A549 (cell line): ENCODE measurements around the gene RSPH6A. TPM values are rescaled to one million over a fixed set of nuclear protein-coding genes. Genes with fewer than 3 reads are reported as not detected.

Source experiments
- ATAC-seq, 2 experiments: fragments of 200-7000 bp in 1 of 2; fragments of >200 bp in 1 of 2; cut with Nextera tagmentation in 1 of 2; cut with Tn5 transposase in 1 of 2; 3 replicates each; pipeline versions ENCODE4 v1.8.0 to v1.9.1; 2018 to 2020; ENCODE audit warnings: mild to moderate bottlenecking in 1 of 2, moderate library complexity in 1 of 2
- CTCF ChIA-PET: fragments of 300-600 bp; sonication (Branson Sonifier 250); formaldehyde crosslinking; extraction: SDS; loops from one replicate; lab custom pipeline; 2021; ENCODE audit warnings: antibody characterized with exemption, inconsistent platforms; lab: Yijun Ruan, JAX
- POLR2A ChIA-PET: fragments of 350-600 bp; formaldehyde crosslinking; extraction: SDS; loops from one replicate; lab custom pipeline; 2021; ENCODE audit warnings: antibody characterized with exemption, inconsistent platforms; lab: Yijun Ruan, JAX
- DNase-seq, 2 experiments: peaks; one replicate each; pipeline versions ENCODE4 v3.0.0 to v3.0.0-alpha.2; 2011 to 2016; ENCODE audit warnings: low read depth in 1 of 2, low spot score in 1 of 2
- FAIRE-seq: peaks from 2 replicates; lab custom pipeline; 2011; peaks lifted over from hg19 to GRCh38; lab: Jason Lieb, UNC
- H3K27ac ChIP-seq, 2 experiments: fragments of >200 bp; sonication (Bioruptor Twin); formaldehyde crosslinking; 3 replicates each; pipeline ENCODE4 v1.5.1; 2016 to 2017
- H3K4me1 ChIP-seq: fragments of >200 bp; sonication (Bioruptor Twin); formaldehyde crosslinking; 3 replicates; pipeline ENCODE4 v1.6.1; 2016
- H3K4me2 ChIP-seq: fragments of >200 bp; sonication (Bioruptor Twin); formaldehyde crosslinking; 3 replicates; pipeline ENCODE4 v1.6.1; 2016
- H3K4me3 ChIP-seq: fragments of >200 bp; sonication (Bioruptor Twin); formaldehyde crosslinking; 3 replicates; pipeline ENCODE4 v1.5.1; 2016
- H3K9me3 ChIP-seq: fragments of >200 bp; sonication (Bioruptor Twin); formaldehyde crosslinking; 3 replicates; pipeline ENCODE4 v1.6.1; 2016
- ATOH8 ChIP-seq: fragments of 250-450 bp; sonication (Bioruptor Pico); IDR thresholded peaks from 2 replicates; pipeline ENCODE4 v1.5.0; 2020; ENCODE audit warnings: low read depth, mild to moderate bottlenecking, moderate library complexity
- CBX2 ChIP-seq: fragments of 200-600 bp; sonication (generic); IDR thresholded peaks from 2 replicates; pipeline ENCODE4 v1.6.1; 2016; ENCODE audit warnings: low read depth, mild to moderate bottlenecking, borderline replicate concordance
- CHD2 ChIP-seq: fragments of 150-350 bp; IDR thresholded peaks from 2 replicates; pipeline ENCODE4 v1.6.1; 2014; ENCODE audit warnings: low read length; ENCODE audit not compliant: partially characterized antibody
- CHD4 ChIP-seq: fragments of 200-600 bp; sonication (generic); IDR thresholded peaks from 2 replicates; pipeline ENCODE4 v1.6.1; 2016; ENCODE audit warnings: antibody characterized with exemption, mild to moderate bottlenecking, borderline replicate concordance
- EP300 ChIP-seq, 2 experiments: fragments of >200 bp; sonication (Bioruptor Twin); formaldehyde crosslinking; IDR thresholded peaks; 2 replicates in 1 of 2; 3 replicates in 1 of 2; pipeline ENCODE4 v1.6.1; 2016 to 2017
- FOSL2 ChIP-seq, 2 experiments: fragments of 450-650 bp in 1 of 2; fragments of >200 bp in 1 of 2; sonication (Bioruptor Twin) in 1 of 2; formaldehyde crosslinking; IDR thresholded peaks; 2 replicates each; pipeline versions ENCODE4 v1.5.0 to v1.6.1; 2016 to 2020; ENCODE audit warnings: mild to moderate bottlenecking in 1 of 2, moderate library complexity in 1 of 2
- GATA3 ChIP-seq: IDR thresholded peaks from 2 replicates; pipeline ENCODE4 v1.6.1; 2012; ENCODE audit warnings: borderline replicate concordance
- HMGXB4 ChIP-seq: fragments of 250-450 bp; sonication (Bioruptor Pico); IDR thresholded peaks from 2 replicates; pipeline ENCODE4 v1.5.0; 2021; ENCODE audit warnings: mild to moderate bottlenecking, moderate library complexity, borderline replicate concordance
- JUN ChIP-seq, 2 experiments: fragments of >200 bp; sonication (Bioruptor Twin); formaldehyde crosslinking; IDR thresholded peaks; 2 replicates in 1 of 2; 3 replicates in 1 of 2; pipeline ENCODE4 v1.6.1; 2016 to 2017
- JUNB ChIP-seq: fragments of >200 bp; sonication (Bioruptor Twin); formaldehyde crosslinking; IDR thresholded peaks from 2 replicates; pipeline ENCODE4 v1.6.1; 2016
- KDM1A ChIP-seq: fragments of 200-600 bp; sonication (generic); IDR thresholded peaks from 2 replicates; pipeline ENCODE4 v1.6.1; 2016; ENCODE audit warnings: low read depth, mild to moderate bottlenecking
- MAX ChIP-seq: IDR thresholded peaks from 2 replicates; pipeline ENCODE4 v1.6.1; 2012
- PBX3 ChIP-seq: IDR thresholded peaks from 2 replicates; pipeline ENCODE4 v1.6.1; 2012
- RARB ChIP-seq: fragments of 250-450 bp; sonication (Bioruptor Pico); IDR thresholded peaks from 2 replicates; pipeline ENCODE4 v1.8.0; 2021; ENCODE audit warnings: mild to moderate bottlenecking, moderate library complexity
- REST ChIP-seq: fragments of 200-600 bp; sonication (generic); IDR thresholded peaks from 2 replicates; pipeline ENCODE4 v1.6.1; 2016; ENCODE audit warnings: antibody characterized with exemption, mild to moderate bottlenecking, moderate library complexity
- RNF2 ChIP-seq: fragments of 200-600 bp; sonication (generic); IDR thresholded peaks from 2 replicates; pipeline ENCODE4 v1.6.1; 2016; ENCODE audit warnings: low read depth, mild to moderate bottlenecking, antibody characterized with exemption, moderate library complexity, borderline replicate concordance
- TP53 ChIP-seq: fragments of 250-450 bp; sonication (Bioruptor Pico); IDR thresholded peaks from 2 replicates; pipeline ENCODE4 v1.5.0; 2021; ENCODE audit warnings: mild to moderate bottlenecking, moderate library complexity
- WGBS: methylation state at CpG from one replicate; pipeline ENCODE4 v1.1.6; 2017; ENCODE audit errors: missing lambda C conversion rate; 5-methylcytosine and 5-hydroxymethylcytosine counted together
- polyA plus RNA-seq, 4 experiments: library from polyadenylated mRNA; depleted of rRNA in 3 of 4; stranded (reverse); fragments of >200 nt; fragmentation: RNase III in 1 of 4; extraction: RNeasy Plus Mini Kit Qiagen cat#74134 plus additional on column Dnase treatment in 1 of 4; gene quantifications; 2 replicates in 3 of 4; 3 replicates in 1 of 4; pipeline ENCODE4 v1.2.3, GENCODE V29; 2011 to 2017

The RSPH6A gene
- polyA plus RNA-seq, 2 of the 4 experiments (the other 2 are of a cell fraction): not detected

- FAIRE-seq (peak; percentile 61), DNase-seq (peak; percentile 57 to 92), ATAC-seq (peak; percentile 45 to 52)
- CTCF ChIA-PET: interaction anchor here (0.6 to 74.3 kb wide), 6 partner anchors 3 to 96 kb away, joined by 3 to 2204 read pairs (median 4); partner anchors contain the start of genes DMPK, DMWD, FOXA3 and QPCTL
- Histone ChIP-seq H3K27ac (peak overlapping the region; percentile 90 to 96), H3K9me3 (no peaks in the 10 kb centered on the region), H3K4me2 (peak overlapping the region; percentile 88), H3K4me1 (peaks cover 56% of the 10 kb centered on the region)
- POLR2A ChIA-PET: interaction anchor here (1.2 to 3.0 kb wide), 3 partner anchors 11 to 18 kb away, joined by 3 to 42 read pairs (median 30); partner anchors contain the start of genes DMWD and SIX5
- no peak for TF ChIP-seq CHD2
- no peak for TF ChIP-seq FOSL2 (IDR thresholded peaks at IDR 0.05)
- peak; percentile 70 for TF ChIP-seq FOSL2 (CRISPR knock-in tag; IDR thresholded peaks at IDR 0.05)
- no peak for TF ChIP-seq RARB
- TF ChIP-seq EP300 (IDR thresholded peaks at IDR 0.05): 0 out of 5 replicates have a peak, but pooled peaks of 1 of the 2 experiments have one; percentile 32
- TF ChIP-seq JUN (IDR thresholded peaks at IDR 0.05): peak in 1 of 2 experiments; percentile 71; a peak in 3 of 5 replicates
- TF ChIP-seq MAX: peak; percentile 35; the same call in 1 of the 2 replicates
- peak; percentile 49 for TF ChIP-seq JUNB
- TF ChIP-seq ATOH8: peak; percentile 73
- peak; percentile 42; the same call in 1 of the 2 replicates for TF ChIP-seq PBX3
- TF ChIP-seq, all 56 proteins: peak for 7
- peak overlapping the region; percentile 34 for H3K4me3 ChIP-seq
- WGBS: 28% methylated on average over 14 of the region's 17 CpGs
Measured at GRCh38 chr19:45781214-45782161, 33.6 kb downstream of the RSPH6A start.

- no peak for FAIRE-seq
- CTCF ChIA-PET: interaction anchor here (0.6 to 74.3 kb wide), 5 partner anchors 4 to 95 kb away, joined by 3 to 2204 read pairs (median 4); partner anchors contain the start of genes DMPK, DMWD, FOXA3 and QPCTL
- peak overlapping the region; percentile 34; the same call in 2 of the 3 replicates for H3K4me3 ChIP-seq
- TF ChIP-seq GATA3 (0 out of 2 replicates have a peak, but pooled peaks have one; percentile 23), REST (no peak), TP53 (CRISPR knock-in tag) (no peak), EP300 (IDR thresholded peaks at IDR 0.05) (no peak), KDM1A (peak; percentile 60; the same call in 1 of the 2 replicates), RNF2 (no peak), PBX3 (no peak), CBX2 (no peak), CHD4 (peak; percentile 37; the same call in 1 of the 2 replicates), HMGXB4 (CRISPR knock-in tag) (no peak)
- TF ChIP-seq, all 56 proteins: peak for 3
- 68% methylated on average over 13 of the region's 13 CpGs for WGBS
- POLR2A ChIA-PET: interaction anchor here (1.2 to 3.0 kb wide), 3 partner anchors 11 to 18 kb away, joined by 3 to 42 read pairs (median 30); partner anchors contain the start of genes DMWD and SIX5
- ATAC-seq (0 out of 6 replicates have a peak, but pooled peaks of 1 of the 2 experiments have one; percentile 0), DNase-seq (peak in 1 of 2 experiments; percentile 39)
- peaks cover 56% of the 10 kb centered on the region for H3K4me1 ChIP-seq
- peak overlapping the region; percentile 90 to 96 for H3K27ac ChIP-seq
- H3K4me2 ChIP-seq: peak overlapping the region; percentile 88
- H3K9me3 ChIP-seq: no peaks in the 10 kb centered on the region
Measured at GRCh38 chr19:45780448-45781213, 34.5 kb downstream of the RSPH6A start.
